HG02943 (cell line): ENCODE measurements around the gene HOXB9.

Experiments used
- ATAC-seq: cut with Tn5 transposase; IDR thresholded peaks from one replicate; pipeline ENCODE4 v1.9.1; 2021; ENCODE audit warnings: mild to moderate bottlenecking, low read depth, moderate library complexity; ENCODE audit not compliant: unreplicated experiment

HOXB9 gene

DNA sequence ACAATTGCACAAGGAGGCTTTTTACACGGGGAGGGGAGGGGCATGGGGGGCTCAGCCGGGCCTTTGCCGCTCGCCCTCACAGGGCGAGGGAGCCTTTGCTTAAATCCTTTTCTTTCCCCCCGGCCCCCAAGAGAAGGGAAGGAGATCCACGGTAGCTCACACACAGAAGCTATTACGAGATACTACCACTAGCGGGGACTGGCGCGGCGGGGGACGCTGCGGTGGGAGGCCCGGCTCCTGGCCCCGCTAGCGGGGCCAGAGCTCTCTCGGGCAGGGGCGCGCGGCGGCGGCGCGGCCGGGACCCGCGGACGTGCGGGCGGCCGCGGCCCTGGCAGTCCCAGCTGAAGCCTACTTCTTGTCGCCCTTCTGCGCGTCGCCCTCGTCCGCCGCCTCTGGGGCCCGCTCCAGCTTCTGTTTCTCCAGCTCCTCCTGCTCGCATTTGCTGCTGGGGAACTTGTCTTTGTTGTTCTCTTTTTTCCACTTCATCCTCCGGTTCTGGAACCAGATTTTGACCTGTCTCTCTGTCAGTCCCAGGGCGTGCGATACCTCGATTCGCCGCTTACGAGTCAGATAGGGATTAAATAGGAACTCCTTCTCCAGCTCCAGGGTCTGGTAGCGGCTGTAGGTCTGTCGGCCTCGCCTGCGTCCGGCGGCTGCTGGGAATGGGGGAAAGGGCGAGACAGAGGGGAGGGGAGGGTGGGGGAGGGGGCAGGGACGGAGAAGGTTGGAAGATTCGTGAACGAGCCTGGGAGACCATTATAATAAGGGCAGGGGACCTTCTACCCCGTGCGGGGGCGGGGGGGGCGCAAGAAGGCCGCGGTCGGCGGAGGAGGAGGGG is 13.1 kb downstream of the HOXB9 start:
- no peak for ATAC-seq

DNA sequence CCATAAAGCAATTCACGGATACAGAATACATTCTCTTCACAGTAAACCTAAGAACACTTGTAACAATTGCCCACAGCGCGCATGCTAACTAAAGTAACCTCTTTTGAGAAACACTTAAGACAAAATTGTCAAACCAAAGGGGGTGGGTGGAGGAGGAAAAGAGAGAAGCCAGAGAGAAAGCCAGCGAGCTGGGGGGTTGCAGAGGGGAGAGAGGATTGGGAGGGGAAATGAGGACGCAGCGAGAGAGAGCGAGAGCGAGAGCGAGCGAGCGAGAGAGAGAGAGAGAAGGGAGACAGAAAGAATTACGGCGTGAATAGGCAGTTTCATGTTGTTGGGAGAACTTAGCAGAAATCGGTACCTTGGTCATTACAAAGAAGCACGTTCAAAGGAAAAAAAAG is 13.7 kb downstream of the HOXB9 start:
- no peak for ATAC-seq

DNA sequence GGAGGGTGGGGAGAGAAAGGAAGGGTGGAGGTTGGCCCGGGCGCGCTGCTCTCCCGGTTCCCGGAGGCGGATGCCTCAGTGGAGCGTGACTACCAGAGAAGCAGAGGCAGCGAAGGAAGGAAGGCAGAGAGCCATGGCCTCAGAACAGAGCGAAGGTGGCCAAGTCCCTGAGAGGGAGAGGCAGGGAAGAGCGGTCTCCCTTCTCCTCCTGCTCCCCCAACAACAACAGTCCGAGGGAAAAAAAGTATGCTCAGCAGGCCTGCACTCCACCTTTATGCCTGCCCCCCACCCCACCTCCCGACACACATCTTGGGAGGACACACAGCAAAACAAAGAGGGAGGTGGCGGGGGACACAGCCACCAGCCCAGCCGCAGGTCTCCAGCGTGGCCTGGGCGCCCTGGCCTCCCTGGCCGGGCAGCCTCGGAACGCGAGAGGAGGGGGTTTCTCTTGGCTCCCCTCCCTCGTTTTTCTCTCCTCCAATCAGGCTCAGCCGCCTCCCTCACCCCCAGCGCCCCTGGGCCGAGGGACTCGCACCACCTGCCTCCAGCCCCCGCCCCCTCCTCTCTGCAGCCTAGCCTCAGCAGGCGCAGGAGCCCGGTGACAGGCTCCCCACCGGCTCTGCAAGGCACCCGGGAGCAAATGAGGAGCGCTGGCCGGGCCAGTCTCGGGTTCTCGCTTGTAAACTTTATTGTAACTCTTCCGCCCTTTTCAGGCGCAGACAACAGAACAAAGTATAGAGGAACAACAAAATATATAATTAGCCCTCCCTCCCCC is 14.3 kb downstream of the HOXB9 start:
- no peak for ATAC-seq

DNA sequence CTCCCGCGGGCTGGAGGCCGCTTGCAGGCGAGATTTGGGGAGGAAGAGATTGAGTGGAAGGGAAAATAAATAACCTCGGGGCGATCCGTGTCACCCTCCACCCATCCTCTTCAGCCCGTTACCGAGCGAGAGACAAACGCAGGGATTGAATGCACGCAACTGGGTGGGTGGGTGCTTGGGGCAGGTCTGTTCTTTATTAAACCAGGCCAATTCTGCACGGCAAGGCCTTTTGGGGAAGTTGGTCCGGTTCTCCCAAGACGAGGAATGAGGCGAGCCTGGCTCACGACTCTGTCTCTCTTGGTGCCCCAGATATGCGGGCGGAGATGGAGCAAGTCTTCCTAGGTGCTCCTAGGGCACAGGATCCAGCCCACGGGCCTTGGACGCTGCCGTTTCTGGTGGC is 14.9 kb downstream of the HOXB9 start:
- ATAC-seq, result no peak

DNA sequence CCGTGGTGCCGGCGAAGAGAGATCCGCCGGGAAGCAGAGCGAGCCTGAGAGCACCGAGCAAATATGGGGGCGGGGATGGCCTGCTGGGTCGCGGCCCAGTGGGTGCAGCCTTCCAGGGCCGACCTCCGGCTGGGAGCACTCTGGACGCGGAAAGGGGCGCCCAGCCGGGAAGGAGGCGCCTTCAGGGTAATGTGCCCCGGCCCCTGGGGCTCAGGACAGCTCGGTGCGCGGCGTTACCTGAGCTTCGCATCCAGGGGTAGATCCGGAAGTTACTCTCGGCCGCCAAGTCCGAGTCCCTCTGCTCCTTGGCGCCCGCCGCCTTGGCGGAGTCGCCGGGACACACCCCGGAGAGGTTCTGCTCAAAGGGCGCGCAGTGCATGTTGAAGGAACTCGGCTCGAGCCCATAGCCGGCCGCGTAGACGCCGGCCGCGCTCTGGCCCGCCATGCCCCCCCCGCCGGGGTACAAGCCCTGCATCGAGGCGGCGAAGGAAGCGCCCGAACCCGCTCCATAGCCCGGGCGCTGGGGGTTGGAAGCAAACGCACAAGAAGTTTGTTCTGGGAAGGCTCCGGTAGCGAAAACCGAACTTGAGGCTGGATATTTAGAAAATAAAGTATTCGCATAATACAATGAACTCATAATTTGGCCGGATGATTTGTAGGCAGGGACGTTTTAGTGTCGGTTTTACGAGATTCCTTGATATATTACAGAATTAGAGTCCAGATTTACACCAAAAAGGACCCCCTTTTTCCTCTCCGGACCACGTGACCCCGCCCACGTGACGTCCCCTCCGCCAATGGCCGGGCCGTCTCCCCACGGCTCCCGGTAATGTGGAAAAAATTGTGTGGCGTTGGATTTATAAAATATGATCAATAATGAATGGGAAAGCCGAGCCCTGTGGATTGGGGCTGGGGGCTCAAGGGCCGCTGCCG is 15.6 kb downstream of the HOXB9 start, which contains the start of gene HOXB7:
Gene HOXB7, minus strand, starts transcription at position 736 of the 930 bp plus-strand sequence. Its CDS starts 99 bp downstream, at position 637.
- ATAC-seq, result no peak

DNA sequence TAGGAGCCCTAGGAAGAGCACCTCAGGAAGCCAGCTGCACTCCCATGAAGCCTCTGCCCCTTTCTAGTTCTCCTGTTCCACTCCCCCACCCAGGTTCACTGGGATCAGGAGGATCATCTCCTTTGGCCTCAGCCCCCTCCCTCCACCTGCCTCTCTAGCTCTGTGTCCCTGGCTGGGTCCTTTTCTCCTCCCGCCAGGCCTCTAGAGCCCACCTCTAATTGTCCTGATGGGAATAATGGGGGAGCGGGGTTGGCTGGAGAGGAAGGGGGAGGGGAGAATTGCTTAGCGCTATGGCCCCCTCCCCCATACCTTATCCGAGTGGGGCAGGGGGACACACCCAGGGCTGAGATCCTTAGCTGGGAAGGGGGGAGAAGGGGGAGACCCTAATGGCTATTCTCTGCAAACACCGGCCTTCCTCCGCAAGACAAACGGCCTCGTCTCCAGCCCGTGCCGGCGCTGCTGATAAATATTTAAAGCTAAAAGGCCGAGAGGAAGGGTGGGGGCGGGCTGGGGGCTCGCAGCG is 16.3 kb downstream of the HOXB9 start:
- no peak for ATAC-seq

DNA sequence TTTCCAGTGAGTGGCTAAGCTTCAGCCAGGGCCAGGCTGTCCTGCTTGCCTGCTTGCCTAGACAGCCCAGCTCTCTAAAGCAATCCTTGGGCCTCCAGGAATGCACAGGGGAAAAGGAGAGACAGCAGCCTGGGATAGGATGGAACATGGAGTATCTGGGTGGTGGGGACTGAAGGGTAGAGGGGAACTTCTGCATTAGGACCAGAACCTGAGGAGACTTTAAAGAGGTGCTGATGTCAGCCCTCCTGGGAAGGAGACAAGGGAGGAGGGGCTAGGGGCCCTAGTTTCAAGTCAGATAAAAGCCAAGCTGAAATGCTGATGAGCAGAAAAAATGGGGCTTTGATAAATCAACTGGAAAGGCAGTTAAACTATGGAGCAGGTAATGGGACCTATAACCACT is 17.1 kb downstream of the HOXB9 start:
- no peak for ATAC-seq

DNA sequence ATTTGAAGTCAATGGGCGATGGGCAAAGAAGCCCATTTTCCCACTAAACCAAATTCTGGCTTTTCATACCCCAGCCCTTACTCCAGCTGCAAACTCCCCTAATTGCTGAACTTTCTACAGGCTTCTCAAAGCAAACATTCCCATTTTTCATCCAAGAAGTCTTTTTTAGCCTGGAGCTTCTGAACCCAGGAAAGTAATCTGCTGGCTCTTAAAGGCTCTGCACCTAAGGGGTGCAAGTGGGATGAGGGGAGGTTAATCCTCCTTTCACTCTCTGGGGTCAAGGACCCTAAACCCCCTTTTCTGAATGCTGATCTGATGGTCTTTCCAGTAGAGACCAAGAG is 17.7 kb downstream of the HOXB9 start:
- no peak for ATAC-seq

DNA sequence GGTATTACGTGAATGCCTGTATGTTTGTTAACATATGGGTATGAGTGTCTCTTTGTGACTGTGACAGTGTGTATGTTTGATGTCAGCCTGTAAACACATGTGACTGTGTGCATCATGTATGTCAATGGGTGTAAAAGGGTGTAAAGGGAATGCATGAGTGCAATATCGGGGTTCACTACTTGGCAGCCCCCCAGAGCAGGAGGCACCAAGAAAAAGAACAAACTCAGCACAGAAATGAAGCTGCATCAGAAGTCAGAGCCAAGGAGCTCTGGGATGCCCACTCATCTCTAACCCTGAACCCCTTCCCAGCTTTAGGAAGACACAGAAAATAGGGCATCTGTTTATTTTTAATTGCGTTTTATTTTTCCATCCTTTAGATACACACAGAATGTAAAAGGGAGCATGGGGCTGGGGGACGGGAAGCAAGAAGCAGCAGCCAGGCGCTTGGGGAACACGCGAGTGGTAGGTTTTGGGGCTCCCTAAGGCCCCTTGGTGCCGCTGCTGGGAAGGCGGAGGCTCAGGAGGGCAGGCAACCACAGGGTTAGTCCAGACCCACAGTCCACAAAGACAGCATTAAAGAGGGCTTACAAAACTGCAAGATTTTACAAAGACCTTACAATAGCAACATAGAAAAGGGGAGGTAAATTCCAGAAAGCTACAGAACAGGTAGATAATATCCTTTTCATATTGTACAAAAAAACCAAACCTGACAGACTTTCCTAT is 19.1 kb downstream of the HOXB9 start:
- no peak for ATAC-seq

DNA sequence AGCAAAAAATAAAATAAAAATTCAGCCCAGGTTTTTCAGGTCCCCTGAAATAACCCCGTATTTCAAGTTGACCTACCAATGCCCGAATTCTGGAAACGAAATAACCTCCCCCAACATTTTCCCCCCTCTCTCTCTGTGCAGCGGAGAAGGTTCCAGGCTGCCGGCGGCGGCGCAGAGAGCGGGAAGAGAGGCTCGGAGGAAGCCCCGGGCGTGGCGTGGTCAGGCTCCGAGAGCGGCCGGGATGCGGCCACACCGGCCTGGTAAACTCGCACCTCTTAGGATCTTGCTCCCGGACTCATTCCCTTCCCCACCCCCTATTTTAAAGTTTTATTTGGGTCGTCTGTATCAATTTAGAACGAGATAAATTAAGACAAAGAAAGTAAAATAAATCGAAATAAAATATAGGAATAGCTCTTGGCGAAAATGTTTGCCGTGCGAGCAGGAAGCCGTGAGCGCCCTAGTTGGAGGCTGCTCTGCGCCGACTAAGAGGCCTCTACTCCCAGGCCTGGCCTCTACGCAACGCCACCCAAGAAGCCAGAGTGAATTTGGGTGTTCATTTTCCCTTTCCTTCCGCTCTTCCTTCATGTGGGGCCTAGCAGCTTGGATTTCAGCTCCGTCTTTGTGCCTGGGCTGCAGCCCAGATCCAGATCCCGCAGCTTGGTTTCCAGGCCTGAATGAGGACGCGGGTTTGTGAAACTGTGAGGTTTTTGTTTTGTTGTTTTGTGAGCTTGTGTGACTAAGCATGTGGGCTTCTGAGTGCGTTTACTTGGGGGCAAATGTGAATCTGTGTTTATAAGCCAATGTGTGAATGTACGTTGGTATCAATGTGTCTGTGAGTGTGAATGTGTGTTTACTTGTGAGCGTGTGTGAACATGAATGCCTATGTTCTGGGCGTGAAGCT is 19.9 kb downstream of the HOXB9 start:
- ATAC-seq, result no peak

DNA sequence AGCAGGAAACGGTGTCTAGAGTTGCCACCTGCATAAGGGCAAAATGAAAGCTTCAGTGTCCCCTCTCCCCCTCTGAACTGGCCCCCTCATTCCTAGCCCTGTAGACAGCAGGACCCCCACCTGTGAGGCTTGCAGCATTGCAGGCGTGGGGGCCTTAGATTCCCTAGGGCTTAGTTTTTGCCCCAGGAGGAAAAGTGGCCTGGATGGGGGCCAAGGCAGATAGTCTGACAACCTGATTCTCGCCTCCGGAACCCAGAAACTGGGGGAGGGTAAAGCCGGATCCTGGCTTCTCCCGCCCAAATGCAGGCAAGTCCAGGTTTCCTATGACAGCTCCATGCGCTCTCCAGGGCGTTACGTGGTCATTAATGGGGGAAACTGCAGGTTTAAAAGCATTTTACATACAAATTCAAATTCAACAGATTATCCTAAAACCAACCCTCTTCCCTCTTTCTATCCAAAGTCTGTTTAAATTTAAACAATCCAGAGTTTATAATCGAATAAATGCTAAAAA is 20.7 kb downstream of the HOXB9 start:
- ATAC-seq, result no peak

DNA sequence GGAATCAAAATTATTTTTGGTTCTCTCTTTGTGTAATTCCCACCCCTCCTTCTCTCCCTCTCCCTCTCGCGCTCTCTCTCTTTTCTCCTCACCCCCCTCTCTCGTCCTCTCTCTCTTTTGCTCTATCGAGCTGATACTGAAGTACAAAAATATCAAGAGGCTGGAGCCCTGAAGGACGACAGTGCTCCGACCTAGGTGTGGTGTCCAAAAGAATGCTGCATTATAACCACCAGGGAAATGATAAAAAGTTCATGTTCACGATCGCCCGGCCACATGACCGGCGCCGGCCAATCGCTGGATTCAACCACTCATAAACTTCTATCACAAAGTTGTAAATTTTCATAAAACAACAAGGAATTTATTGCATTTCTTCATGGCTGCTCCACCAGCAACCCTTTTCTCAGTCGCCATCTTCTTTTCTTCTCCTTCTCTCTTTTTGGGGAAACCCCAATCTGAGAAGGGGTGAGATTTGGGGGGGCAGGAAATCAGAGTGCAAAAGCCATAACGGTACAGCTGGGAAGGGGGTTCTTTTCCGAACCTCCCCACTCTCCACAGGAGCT is 21.3 kb downstream of the HOXB9 start, which contains the start of gene HOXB6:
Gene HOXB6, minus strand, starts transcription at position 217 of the 560 bp plus-strand sequence. CDS start 6,836 bp downstream, outside the sequence.
- no peak for ATAC-seq

DNA sequence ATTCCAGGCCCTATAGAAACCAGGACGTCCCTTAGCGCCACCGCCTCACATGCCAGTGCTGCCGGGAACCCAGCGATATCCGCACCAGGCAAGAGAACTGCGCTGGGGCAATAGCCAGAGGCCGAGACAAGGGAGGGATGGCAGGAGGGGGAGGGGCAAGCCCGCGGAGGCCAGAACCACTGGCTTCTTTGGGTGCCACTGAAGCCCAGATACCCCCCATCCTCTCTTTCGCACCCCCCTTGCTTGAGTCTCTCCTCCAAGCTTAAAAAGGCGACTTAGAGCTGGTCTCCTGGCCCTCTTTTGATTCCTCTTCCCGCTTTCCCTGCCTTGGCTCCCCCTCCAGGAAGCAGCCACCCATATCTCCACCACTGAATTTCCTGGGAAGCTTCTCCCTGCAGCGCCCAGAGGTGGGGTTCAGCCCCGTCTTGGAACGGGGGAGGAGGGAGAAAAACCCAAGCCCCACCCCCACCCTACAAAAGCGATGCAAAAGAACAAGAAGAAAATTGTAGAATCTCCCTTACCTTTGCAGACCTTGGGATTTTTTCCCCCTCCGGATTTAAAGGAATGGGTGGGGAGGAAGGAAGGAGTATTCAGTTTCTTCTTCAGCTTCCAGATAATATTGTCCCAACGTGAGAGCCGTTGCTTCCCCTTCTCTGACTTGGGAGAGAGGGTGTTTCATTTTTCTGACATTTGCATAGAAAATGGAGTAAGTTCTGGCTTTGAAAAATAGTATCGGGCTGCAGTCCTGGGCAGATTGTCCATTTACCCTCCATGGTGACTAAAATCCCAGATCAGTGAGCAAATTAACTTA is 22.0 kb downstream of the HOXB9 start:
- ATAC-seq, result no peak

DNA sequence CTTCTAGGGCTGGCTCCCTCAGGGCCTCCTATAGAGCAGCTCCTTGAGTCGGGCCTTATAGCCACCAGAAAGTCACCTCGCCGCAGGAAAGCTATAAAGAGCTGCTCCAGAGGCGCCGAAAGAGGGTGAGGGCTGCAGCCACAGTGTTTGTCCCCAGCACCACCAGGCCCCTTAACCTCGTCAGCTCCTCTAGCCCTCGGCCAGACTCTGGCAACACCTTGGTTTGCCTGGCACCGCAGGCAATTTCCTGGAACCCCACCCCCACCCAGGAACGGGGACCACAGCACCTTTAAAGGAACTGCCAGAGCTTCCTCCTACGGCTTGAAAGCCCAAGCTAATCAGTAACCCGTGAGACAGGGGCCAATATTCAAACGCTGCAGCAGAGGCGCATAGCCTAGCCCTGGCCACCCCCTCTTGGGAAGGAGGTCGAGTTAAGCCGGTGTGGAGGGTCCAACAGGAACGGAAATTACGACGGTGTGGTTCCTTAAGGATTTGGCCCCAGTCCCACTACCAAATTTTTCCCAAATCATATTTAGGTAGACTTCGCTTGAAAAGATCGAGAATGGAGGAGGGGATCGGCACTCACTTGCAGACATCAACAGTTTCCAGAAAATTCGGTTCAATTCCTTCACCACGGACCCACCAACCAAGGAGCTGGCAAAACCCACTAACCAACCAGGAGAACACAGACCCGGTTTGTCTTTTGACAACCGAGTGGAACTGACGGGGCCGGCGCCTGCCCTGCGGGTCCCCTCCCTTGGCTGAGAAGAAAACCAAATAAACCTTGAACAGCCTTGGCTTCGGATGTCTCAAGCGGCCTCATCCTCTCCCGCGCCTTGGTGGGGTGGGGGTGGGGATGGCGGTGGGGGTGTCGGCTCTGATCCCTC is 24.4 kb downstream of the HOXB9 start:
- no peak for ATAC-seq

DNA sequence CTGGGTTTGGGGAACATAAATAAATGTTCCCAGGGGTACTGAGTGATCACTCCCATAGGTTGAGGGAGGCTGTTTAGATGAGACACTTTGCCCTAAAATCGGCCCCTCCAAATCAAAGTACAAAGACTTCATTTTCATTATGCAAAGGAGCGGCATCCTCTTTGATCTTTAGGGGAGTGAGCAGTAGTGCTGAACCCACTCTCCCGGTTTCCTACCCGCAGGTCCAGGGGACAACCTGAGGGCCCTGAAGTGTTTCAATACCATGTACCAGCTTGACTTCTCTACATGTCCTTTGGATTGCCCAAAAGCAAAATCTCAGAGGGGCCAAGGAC is 25.0 kb downstream of the HOXB9 start:
- no peak for ATAC-seq

DNA sequence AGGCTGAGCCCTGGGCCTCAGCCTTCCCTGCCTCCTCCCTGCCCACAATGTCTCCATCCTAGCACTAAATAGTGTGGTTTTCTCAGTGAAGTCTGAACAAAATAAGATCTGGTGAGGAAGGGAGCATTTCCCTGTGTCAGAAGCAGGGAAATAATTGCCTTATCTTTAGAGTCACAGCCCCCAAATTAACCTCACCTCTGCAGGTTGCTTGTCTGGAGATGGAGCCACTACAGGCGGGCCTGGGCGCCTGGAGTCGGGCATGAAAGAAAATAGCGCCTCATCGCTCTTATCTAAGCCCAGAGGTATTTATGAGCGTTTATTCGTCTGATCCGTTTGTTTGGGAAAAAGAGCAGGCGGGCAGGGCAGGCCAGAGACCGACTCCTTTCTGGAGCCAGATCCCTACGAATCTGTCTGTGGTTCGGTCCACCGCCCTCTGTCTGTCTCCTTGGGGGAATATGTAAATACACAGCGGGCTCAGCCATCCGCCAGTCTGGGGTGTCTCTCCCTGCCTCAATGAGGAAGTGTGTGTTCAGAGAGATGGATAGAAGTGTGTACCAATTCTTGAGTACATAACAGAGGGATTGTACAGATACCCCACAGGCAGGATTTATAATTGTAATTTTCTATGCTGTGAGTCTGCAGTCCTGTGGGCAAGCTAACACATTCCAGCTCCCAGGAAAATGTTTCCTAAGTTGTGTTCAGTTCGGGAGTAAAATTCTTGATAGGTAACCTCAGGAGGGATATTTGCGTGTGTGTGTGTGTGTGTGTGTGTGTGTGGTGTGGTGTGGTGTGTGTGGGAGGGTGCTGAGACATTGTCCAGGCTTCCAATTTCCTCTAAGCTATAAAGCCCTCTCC is 25.7 kb downstream of the HOXB9 start:
- ATAC-seq, result no peak
